Omental fat pad (tissue), 4 donors: Measurements from ENCODE around the gene PAX8. TPM values are rescaled to one million over a fixed set of nuclear protein-coding genes. Genes with fewer than 3 reads are reported as not detected.

ENCODE experiments used
- ATAC-seq: fragments of 150-250 bp; one replicate; pipeline ENCODE4 v1.9.1; 2016; ENCODE audit warnings: mild to moderate bottlenecking, moderate library complexity; ENCODE audit not compliant: low FRiP score
- DNase-seq: peaks from one replicate; pipeline ENCODE4 v3.0.0-alpha.2; 2019; ENCODE audit warnings: low spot score
- CTCF ChIP-seq, 3 donors: fragments of 450-650 bp; IDR thresholded peaks; one replicate each; pipeline ENCODE4 v1.5.1; 2016 to 2017; ENCODE audit warnings: antibody characterized with exemption in 3 of 3, mild to moderate bottlenecking in 3 of 3, moderate library complexity in 2 of 3
- total RNA-seq, 4 donors: library from RNA; depleted of rRNA; stranded (reverse); fragments of >200 nt; gene quantifications; one replicate each; pipeline ENCODE4 v1.1.0, GENCODE V29; 2016

The PAX8 gene
- total RNA-seq, 4 donors from 2014 or later: 2.8 to 9.4 (median 5.8) TPM

- no peak for DNase-seq
- no peak for TF ChIP-seq CTCF (IDR thresholded peaks at IDR 0.05)
- no peak for ATAC-seq
Observed at GRCh38 chr2:113166187-113166645, 112.5 kb downstream of the PAX8 start.

Other genes starting within 250 kb of the PAX8 start
- gene IL36B, start 226.1 kb downstream of the PAX8 start, total RNA-seq: not detected
- gene IL36RN, start 219.7 kb downstream of the PAX8 start, total RNA-seq: not detected
- gene IL1F10, start 211.0 kb downstream of the PAX8 start, total RNA-seq: not detected
- 100 to 1,000 TPM in 1 of 4 donors, 1 to 10 TPM in 3; 4.8 to 114 (median 7.1) TPM for gene IL1RN, start 151.3 kb downstream of the PAX8 start, total RNA-seq
- gene PSD4, start 105.0 kb downstream of the PAX8 start, total RNA-seq: 10 to 100 TPM in 3 of 4 donors, 1 to 10 TPM in 1; 6.3 to 27.6 (median 13.1) TPM
- 10 to 100 TPM; 18.7 to 36.1 (median 29.5) TPM for gene ZNG1B, start 158.8 kb upstream of the PAX8 start, total RNA-seq
- under 1 TPM in 2 of 4 donors, not detected in 2; 0.19 to 0.24 TPM for gene FOXD4L1, start 219.7 kb upstream of the PAX8 start, total RNA-seq